ENCODE results near the gene SCAMP3. TPM values are rescaled to one million over a fixed set of nuclear protein-coding genes. Genes with fewer than 3 reads are reported as not detected.

Gene SCAMP3
- total RNA-seq, 1 donor from 2014 or later = 50.5 TPM

DNA sequence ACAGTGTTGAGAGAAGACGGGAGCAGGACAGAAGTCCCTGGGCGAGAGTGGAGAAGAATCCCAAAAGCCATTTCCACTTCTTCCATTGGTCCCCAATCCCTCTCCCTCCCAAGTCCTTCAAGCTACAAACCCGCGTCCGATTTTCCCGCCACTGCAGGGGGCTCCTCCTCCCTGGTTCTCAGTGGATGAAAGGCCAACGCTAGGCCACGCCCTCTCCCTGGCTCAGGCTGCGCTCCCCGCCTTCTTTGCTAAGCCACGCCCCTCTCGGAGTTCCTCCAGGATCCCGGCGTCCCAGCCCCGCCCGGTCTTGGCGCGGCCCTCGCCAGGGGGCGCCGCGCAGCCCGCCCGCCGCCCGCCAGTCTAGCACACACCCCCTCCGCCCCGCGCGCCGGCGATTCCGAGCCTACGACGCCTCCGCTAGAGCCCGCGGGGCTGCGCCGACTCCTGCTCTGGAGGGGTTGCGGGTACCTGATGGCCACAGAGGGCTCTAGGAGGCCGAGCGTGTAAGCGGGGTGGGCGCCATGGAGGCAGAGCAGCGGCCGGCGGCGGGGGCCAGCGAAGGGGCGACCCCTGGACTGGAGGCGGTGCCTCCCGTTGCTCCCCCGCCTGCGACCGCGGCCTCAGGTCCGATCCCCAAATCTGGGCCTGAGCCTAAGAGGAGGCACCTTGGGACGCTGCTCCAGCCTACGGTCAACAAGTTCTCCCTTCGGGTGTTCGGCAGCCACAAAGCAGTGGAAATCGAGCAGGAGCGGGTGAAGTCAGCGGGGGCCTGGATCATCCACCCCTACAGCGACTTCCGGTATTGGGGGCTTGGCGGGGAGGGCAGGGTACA, 15.1 kb upstream of the SCAMP3 start, which contains the start of gene HCN3:
TSS of gene HCN3 (plus strand) at position 394 of the 832 bp plus-strand sequence. CDS start at position 522, 128 bp downstream.
- peak; percentile 97 to 99 for DNase-seq (ENCODE audit: low spot score in 2 of 2, unreplicated experiment in 2 of 2)
- TF ChIP-seq, protein P1, sequence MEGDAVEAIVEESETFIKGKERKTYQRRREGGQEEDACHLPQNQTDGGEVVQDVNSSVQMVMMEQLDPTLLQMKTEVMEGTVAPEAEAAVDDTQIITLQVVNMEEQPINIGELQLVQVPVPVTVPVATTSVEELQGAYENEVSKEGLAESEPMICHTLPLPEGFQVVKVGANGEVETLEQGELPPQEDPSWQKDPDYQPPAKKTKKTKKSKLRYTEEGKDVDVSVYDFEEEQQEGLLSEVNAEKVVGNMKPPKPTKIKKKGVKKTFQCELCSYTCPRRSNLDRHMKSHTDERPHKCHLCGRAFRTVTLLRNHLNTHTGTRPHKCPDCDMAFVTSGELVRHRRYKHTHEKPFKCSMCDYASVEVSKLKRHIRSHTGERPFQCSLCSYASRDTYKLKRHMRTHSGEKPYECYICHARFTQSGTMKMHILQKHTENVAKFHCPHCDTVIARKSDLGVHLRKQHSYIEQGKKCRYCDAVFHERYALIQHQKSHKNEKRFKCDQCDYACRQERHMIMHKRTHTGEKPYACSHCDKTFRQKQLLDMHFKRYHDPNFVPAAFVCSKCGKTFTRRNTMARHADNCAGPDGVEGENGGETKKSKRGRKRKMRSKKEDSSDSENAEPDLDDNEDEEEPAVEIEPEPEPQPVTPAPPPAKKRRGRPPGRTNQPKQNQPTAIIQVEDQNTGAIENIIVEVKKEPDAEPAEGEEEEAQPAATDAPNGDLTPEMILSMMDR (IDR thresholded peaks at IDR 0.05; ENCODE audit: unreplicated experiment) = peak; percentile 69
- Mint-ChIP-seq H3K27ac (peak within 1 kb of the TSS; percentile 65), H3K9me3 (no peaks in the 10 kb centered on the region), H3K4me1 (peaks cover 23% of the 10 kb centered on the region), H3K27me3 (ENCODE audit: low read depth) (no peaks in the 10 kb centered on the region), H3K4me3 (peak within 1 kb of the TSS; percentile 76), H3K36me3 (peaks cover 4% of the 10 kb centered on the region)

DNA sequence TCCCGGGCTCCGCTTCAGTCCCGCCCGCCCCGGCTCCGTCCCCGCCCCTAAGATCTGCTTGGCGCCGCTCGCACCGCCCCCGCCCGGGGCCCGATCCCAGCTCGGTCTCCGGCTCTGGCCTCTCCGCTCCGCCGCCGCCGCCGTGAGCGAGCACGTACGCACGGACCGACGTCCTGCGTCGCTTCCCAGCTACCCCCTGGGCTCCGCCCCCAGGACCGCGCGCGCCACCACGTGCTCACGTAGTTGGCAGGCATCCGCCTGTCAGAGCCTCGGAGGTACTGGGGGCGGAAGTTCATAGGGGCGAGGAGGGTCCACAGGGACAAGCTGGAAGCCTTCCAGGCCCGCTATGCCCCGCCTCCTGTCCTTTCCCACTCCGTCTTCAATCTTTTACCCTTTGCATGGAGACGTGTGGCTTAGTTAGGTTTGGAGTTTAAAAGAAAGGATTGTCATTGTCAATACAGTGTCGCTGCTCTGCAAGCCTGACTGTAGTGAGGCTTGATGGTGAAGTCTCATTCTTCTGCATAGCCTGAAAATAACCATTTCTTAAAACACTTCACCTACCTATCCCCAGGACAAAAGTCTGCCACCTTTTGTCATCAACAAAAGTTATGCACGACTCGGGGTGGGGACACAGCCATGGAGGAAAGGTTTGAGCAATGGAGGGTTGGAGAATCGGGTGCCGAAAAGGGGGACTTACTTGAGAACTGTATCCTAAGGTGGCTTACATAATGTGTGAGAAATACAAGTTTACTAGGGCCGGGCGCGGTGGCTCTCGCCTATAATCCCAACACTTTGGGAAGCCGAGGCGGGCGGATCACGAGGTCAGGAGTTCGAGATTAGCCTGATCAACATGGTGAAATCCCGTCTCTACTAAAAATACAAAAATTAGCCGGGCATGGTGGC, 11.4 kb upstream of the SCAMP3 start, which contains the start of gene CLK2:
TSS of gene CLK2 (minus strand) at position 162 of the 903 bp plus-strand sequence. CDS start 2,527 bp downstream, outside the sequence.
- Mint-ChIP-seq H3K4me3 (peak within 1 kb of the TSS; percentile 96), H3K27me3 (ENCODE audit: low read depth) (no peaks in the 10 kb centered on the region), H3K36me3 (peaks cover 11% of the 10 kb centered on the region), H3K4me1 (peaks cover 32% of the 10 kb centered on the region), H3K9me3 (no peaks in the 10 kb centered on the region), H3K27ac (peak within 1 kb of the TSS; percentile 97)
- TF ChIP-seq, protein P1 (IDR thresholded peaks at IDR 0.05; ENCODE audit: unreplicated experiment) = no peak
- DNase-seq (ENCODE audit: low spot score in 2 of 2, unreplicated experiment in 2 of 2) = peak; percentile 88 to 92

DNA sequence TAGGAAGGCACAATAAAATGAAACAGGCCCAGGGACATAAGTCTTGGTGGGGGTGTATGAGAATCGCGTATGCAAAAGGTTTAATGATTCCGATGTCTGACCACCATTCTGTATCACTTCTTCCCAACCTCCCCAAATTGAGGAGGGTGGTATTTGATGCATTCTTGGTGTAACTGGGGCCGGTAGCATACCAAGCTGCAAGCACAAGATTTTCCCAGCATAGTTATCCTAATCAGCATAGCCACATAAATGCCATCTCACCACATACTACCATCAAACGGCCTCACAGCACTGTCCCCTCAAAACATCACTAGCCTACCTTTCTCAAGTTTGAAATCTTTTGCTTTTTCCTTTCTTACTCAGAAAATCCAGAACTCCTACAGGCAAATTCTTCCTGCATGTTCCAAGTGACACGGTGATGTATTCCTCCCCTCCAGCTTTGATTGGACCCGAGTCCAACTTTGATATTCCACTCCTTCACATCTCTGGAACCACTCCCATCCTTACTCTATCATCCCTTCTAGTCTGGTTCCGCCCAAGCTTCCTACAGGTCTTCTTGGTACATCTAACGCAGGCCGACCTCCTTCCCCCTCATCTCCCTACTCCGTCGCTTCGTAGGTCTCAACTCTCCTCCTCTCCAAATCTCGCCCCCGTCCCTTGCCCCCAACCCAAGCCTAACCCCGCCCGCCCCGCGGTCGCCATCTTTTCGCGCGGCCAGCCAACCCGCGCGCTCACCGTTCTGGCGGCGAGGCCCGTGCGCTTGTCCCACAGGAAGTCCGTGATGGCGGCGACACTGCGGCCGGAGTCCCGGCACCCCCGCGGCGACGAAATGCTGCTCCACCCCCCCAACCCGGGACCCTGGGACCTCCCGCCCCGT, 10.5 kb upstream of the SCAMP3 start:
- H3K4me1 Mint-ChIP-seq = peaks cover 28% of the 10 kb centered on the region
- H3K27me3 Mint-ChIP-seq (ENCODE audit: low read depth) = no peaks in the 10 kb centered on the region
- peak overlapping the region; percentile 97 for H3K27ac Mint-ChIP-seq
- peaks cover 17% of the 10 kb centered on the region for H3K36me3 Mint-ChIP-seq
- peak overlapping the region; percentile 96 for H3K4me3 Mint-ChIP-seq
- no peak for DNase-seq (ENCODE audit: low spot score in 2 of 2, unreplicated experiment in 2 of 2)
- no peaks in the 10 kb centered on the region for H3K9me3 Mint-ChIP-seq
- TF ChIP-seq, protein P1 (IDR thresholded peaks at IDR 0.05; ENCODE audit: unreplicated experiment) = no peak

DNA sequence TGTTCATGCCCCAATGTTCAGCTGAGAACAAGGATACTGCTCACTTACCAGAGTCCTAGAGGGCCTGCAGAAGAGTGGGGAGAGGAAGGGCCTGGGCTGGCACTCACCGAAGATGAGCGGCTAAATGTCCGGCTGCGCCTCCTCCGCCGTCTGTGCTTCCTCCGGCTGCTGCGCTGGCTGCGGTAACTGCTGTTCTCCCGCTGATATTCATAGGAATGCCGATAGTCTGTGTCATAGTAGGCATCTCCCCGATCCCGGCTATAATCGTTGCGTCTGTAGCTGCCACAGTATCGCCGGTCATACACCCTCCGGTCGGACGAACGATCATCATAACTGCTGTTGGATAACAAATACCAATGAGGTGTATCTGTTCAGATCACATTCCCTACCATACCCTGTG, 7.2 kb upstream of the SCAMP3 start:
- no peak for DNase-seq (ENCODE audit: low spot score in 2 of 2, unreplicated experiment in 2 of 2)
- H3K4me3 Mint-ChIP-seq = no peak overlapping the region
- H3K27ac Mint-ChIP-seq = no peak overlapping the region
- TF ChIP-seq, protein P1 (IDR thresholded peaks at IDR 0.05; ENCODE audit: unreplicated experiment) = no peak
- H3K4me1 Mint-ChIP-seq = peaks cover 22% of the 10 kb centered on the region
- H3K9me3 Mint-ChIP-seq = no peaks in the 10 kb centered on the region
- H3K36me3 Mint-ChIP-seq = peaks cover 39% of the 10 kb centered on the region
- no peaks in the 10 kb centered on the region for H3K27me3 Mint-ChIP-seq (ENCODE audit: low read depth)

DNA sequence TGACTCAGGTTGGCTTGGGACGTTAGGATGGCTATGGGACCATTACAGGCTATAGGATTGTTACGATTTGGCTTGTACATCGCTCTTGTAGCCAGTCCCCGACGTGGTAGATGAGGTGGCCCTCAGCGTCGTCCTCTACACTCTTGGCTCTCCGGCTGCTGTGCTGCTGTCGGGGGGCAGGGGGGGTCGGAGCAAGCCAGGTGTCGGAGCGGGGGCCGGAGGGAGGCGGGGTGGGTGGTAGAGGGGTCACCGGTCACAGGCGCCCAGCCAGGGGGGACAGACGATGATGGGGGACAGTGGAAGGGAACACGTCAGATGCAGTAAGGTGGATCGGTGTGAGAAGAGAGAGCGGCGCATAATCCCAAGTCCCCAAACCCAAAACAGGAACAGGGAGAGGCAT, 6.5 kb upstream of the SCAMP3 start:
- Mint-ChIP-seq H3K4me3 (no peak overlapping the region), H3K4me1 (peaks cover 19% of the 10 kb centered on the region), H3K27me3 (ENCODE audit: low read depth) (no peaks in the 10 kb centered on the region), H3K9me3 (no peaks in the 10 kb centered on the region), H3K36me3 (peaks cover 43% of the 10 kb centered on the region), H3K27ac (no peak overlapping the region)
- DNase-seq (ENCODE audit: low spot score in 2 of 2, unreplicated experiment in 2 of 2) = no peak
- TF ChIP-seq, protein P1 (IDR thresholded peaks at IDR 0.05; ENCODE audit: unreplicated experiment) = no peak

Data from mesothelial cell of epicardium (in vitro differentiated cells).